Measurements from ENCODE around the gene GCN1.
"Not testable (repeated sequence)": the region's sequence is repeated elsewhere in the genome, so short reads cannot be mapped to it uniquely, and the experiment has no call there.

Gene GCN1

GRCh38 chr12:120194534-120195395 is at the start of gene GCN1:
GCN1 (minus strand) TSS chr12:120194715; CDS start chr12:120194697, 18 bp downstream.
- DNase-seq (ENCODE audit: low spot score) = peak; percentile 90

DNA sequence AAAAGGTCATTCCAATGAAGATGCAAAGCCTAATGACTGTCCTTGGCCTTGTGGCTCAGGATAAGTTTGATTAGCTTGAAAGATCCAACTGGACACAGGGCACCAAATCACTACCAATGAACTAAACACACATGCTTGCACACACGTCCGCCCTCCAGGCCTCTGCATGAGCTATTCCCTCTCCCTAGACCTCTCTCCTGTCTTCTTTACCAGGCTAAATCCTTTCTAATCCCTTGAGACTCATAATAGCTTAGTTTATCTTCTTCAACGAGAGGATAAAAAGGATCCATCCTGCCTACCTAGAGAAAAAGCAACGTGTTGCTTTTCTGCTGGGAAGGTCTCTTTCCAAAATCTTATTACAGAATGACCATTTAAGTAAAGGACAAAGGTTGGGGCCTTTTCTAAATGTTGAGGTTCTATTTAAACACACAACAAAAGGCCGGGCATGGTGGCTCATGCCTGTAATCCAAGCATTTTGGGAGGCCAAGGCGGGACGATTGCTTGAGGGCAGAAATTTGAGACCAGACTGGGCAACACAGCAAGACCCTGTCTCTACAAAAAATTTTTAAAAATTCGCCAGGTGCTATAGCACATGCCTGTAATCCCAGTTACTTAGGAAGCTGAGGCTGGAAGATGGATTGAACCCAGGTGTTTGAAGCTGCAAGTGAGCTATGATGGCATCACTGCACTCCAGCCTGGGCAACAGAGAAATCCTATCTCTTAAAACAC is 48.6 kb upstream of the GCN1 start:
- no peak for DNase-seq (ENCODE audit: low spot score)

DNA sequence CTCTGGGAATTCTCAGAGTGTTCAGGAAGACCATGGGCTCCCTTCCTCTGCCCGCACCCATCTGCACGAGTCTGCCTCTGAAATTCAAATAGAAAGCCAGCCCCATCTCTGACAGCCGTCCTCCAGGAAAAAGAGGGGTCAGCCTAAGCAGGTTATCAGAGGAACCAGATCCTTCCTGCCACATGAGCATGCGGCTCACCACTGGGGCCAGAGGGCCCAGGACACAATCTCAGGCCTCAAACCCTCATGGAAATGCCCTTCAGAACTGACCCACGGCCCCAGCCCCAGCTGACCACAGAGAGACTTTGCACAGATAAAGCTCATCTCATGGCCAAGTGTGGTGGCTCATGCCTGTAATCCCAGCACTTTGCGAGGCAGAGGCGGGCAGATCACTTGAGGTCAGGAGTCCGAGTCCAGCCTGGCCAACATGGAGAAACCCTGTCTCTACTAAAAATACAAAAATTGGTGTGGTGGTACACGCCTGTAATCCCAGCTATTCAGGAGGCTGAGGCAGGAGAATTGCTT is 47.8 kb upstream of the GCN1 start:
- DNase-seq (ENCODE audit: low spot score) = no peak

DNA sequence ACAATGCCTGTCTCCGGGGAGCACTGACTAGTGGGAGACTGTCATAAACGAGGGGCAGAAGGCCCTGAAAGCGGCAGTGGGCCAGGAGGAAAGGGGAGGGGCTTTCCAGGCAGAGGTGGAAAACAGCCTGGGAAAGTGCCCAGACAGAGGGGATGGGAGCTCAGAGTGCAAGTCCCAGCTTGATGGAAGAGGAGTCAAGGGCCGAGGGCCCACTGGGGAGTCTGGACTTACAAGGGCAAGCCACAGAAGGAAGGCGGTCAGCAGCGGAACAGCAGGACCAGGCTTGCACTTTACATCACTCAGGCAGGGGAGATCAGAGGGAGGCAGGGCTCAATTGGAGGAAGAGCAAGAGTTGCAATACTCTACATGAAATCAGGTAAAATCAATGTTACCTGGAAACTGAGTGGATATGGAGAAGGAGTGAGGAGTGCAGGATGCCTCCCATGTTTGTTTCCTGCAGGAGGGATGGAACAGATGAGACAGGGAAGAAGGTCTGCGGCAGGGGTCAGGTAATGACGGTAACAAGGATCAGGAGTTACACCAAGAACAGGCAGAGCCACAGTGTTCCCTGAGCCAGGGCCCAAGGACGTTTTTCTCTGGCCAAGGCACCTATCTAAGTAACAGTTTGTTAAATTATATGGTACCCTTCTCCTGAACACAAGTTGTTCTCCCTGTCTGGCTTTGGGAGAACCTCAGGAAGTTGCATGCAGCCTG is 47.2 kb upstream of the GCN1 start:
- no peak for DNase-seq (ENCODE audit: low spot score)

DNA sequence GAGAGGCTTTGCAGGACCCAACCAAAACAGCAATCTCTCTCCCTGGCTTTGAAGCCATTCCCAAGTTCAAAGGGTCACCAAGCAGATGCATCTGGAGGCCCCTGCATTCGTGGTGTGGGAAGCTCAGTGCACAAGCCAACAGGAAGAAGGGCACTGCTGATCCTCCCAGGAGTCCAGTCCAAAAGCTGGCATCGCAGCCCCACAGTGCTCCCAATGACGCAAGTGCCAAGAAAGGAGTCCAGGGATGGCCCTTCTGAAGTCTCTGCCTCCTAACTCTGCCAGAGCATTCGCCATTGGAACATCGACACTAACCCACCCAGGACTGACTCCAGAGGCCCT is 45.9 kb upstream of the GCN1 start:
- DNase-seq (ENCODE audit: low spot score) = no peak

DNA sequence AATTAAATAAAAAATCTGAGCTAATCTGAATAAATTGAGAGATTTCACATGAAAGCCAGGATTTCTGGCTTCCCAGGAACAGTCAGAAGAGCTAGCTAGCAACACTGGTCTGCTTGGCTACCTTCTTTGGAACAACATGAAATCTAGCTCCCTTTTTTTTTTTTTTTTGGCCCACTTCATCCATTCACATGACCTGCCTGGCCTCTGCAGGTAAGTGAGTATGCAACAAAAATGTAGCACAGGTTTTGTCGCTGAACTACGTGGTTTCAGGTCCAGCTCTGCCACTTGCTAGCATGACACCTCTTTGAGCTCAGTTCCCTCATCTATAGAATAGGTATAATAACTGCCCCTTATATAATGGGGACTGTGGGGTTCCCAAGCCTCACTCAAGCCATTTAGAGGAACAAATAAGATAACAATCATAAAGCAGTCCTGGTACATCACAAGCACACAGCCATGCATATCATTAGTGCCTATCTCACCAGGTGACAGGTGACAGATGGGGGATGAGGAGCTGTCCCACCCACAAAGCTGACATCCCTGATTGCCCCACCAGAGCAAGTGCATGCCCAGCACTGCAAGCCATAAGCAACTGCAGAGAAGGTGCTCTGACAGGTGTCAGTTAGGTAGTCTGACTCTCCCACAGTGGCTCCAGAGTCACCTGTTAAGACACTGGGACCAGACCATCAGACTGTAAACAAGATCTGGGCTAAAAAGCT is 45.4 kb upstream of the GCN1 start:
- no peak for DNase-seq (ENCODE audit: low spot score)

DNA sequence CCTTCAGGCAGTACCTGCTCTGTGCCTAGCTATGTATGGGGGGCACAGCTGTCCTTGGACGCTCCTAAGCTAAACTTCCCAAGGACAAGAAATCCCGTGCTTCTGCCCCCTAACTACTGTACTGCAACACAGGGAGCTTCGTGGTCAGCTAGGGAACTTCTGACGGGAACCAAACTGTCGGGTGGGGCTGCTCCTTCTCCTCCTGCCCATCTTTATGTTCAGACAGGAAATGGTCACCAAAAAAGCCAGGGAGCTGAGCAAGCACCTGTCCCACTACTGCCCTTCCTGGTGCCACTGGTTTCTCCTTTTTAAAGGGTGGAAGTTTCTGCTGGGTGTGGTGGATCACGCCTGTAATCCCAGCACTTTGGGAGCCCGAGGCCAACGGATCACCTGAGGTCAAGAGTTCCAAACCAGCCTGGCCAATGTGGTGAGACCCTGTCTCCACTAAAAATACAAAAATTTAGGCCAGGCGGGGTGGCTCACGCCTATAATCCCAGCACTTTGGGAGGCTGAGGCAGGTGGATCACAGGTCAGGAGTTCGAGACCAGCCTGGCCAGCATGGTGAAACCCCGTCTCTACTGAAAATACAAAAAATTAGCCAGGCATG is 44.4 kb upstream of the GCN1 start:
- no peak for DNase-seq (ENCODE audit: low spot score)

- DNase-seq (ENCODE audit: low spot score) = no peak
These were observed 43.7 kb upstream of the GCN1 start for GRCh38 chr12:120238217-120238616.

DNA sequence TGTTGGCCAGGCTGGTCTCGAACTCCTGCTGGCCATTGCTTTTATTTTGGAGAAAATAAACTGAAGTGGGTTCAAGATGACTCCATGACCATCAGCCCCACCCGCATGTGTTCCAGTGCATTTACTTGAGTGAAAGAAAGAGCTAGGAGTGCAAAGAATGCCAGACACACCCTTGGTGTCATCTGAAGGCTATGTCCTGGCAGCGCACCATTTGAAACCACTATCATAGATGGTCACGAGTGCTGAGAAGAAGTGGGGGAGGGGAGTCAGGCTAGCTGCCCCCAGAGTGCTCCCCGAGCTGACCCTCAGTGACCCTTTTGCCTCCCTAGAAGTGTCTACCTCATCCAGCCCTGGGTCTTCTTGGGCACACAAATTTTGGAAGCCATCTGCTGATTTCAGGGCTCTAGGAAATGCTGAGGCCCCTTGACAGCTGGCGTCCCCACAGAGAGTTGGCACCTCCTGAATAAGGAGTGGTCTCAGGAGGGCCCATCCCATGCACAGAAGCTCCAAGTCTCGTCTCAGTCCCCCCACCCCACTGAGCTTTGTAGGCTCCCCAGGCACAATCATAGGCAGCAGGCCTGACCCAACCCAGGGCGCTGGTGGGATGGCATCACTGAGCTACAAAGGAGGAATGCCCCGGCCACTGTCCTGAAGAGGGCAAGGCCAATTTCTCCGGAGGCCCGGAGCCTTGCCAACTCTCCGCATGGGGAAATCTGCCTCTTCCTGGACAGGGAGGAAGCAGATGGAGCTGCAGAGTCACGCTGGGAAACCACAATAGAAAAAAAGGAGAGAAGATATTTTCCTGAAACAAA is 43.1 kb upstream of the GCN1 start:
- no peak for DNase-seq (ENCODE audit: low spot score)

- not testable (repeated sequence) for DNase-seq (ENCODE audit: low spot score)
These were observed 42.3 kb upstream of the GCN1 start for GRCh38 chr12:120236809-120237208.

DNA sequence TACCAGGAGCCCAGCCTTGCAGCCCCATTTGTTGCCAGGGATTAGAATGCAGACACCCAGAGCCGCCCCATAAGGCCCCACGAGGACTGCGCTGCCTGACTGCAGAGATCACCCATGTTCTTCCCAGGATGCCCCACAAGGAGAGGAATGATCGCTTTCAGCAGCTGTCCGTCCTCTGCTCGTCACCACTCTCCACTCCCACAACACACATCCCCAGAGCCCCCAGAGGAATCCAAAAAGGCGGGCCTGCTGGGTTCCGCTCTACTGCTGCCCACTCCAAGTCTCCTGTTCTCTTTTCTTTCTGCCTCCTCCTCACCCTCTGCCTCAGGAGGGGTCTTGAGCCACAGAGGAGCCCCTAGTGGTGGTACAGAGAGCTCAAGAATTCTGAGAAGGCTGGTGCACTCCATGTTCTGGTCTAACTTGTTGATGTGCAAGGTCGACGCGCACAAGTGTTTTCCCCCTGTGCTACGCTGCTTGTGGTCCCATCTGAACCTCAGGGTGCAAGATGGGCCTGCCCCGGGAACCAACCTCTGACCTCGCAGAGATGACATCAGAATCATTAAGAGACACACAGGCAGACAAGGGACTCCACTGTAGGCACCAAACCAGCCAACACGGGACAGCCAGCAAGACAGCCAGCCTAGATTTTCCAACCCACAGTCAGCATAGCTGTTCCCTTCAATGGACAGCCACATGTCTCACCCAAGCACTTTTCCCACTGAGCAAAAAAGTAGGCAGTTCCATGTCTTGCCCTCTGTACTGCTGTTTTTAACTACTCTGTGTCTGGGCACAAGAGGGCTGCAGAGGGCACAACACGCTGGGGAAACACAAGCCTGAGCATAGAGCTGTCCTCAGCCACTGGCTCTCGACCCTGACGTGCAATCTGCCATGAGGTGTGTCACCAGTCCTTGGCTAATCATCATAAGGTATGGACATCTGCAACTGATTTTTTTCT is 41.1 kb upstream of the GCN1 start:
- DNase-seq (ENCODE audit: low spot score) = no peak

- DNase-seq (ENCODE audit: low spot score) = no peak
These were observed 40.3 kb upstream of the GCN1 start for GRCh38 chr12:120234643-120235368.

- peak; percentile 84 for DNase-seq (ENCODE audit: low spot score)
These were observed 36.9 kb upstream of the GCN1 start for GRCh38 chr12:120231316-120232011.

- no peak for DNase-seq (ENCODE audit: low spot score)
These were observed 36.4 kb upstream of the GCN1 start for GRCh38 chr12:120230974-120231315.

GRCh38 chr12:120230326-120230973 is 35.9 kb upstream of the GCN1 start:
- no peak for DNase-seq (ENCODE audit: low spot score)

DNA sequence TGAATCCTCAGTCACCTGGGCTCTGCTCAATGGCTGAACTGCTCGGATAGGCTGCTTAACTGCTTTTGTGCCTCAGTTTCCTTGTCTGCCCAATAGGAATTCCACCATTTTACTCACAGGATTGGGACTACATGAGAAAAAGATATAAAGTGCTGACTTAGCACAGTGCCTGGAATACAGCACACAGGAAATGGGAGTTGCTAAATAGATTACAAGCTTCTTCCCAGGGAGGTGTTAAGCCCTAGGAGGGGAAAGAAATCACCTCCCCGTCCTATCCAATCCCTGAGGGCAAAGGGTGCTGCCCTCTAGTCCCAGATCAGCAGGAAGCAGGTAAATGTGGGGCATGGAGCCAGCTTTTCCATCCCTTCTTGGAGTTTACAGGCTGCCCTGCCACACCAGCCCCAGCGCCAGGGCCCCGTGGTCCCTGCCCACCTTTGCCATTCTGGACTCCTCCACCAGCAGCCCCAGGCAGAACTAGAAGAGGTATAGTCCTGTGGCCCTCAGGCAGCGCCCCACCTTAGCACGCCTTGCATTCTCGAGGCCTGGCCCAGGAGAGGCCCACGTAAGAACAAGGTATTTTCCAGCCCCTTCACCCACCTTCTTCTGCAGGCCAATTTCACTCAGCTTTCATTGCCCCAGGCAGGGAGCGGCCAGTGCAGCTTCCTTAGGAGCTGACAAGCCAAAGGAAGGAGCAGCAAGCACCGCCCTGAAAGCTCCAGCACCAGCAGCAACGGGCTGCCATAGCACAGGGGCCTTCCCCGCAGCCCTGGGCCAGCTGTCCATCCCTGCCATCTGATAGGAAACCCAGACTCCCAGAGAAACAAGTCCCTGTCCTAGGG is 35.2 kb upstream of the GCN1 start:
- no peak for DNase-seq (ENCODE audit: low spot score)

DNA sequence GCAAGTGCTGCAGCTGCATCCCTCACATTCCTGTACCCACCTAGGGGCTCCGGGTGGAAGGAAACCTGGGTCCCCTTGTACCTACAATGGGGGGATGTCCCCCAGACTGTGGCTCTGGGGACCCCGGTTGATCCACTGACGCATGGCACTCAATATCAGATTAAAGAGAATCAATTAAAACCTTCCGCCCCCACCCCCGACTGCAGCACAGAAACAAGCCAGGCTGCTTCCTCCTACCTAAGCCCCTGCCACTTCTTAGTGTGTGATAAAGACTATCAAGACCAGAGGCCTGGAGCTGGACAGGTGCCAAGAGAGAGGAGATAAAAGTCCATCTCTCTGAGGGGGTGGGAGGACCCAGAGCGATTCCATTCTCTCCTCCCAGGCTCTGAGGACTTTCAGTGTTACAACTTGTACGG is 34.6 kb upstream of the GCN1 start:
- DNase-seq (ENCODE audit: low spot score) = no peak

Measured in CD4-positive, alpha-beta T cell treated with Interleukin-2 at 100 ng/mL for 4 hours (primary cell).